HL-60 (cell line): ENCODE measurements around the gene SEC24D.

Source experiments
- GABPA ChIP-seq: IDR thresholded peaks from 2 replicates; pipeline ENCODE4 v1.6.1; 2012; ENCODE audit warnings: low read depth
- POLR2AphosphoS5 ChIP-seq: IDR thresholded peaks from 2 replicates; pipeline ENCODE4 v1.6.1; 2012; ENCODE audit warnings: low read depth
- TF ChIP-seq, protein P1 (sequence below): IDR thresholded peaks from one replicate; pipeline ENCODE4 v1.5.1; 2011; ENCODE audit warnings: low read length, control low read depth, inconsistent platforms; ENCODE audit not compliant: insufficient read depth

DNA sequence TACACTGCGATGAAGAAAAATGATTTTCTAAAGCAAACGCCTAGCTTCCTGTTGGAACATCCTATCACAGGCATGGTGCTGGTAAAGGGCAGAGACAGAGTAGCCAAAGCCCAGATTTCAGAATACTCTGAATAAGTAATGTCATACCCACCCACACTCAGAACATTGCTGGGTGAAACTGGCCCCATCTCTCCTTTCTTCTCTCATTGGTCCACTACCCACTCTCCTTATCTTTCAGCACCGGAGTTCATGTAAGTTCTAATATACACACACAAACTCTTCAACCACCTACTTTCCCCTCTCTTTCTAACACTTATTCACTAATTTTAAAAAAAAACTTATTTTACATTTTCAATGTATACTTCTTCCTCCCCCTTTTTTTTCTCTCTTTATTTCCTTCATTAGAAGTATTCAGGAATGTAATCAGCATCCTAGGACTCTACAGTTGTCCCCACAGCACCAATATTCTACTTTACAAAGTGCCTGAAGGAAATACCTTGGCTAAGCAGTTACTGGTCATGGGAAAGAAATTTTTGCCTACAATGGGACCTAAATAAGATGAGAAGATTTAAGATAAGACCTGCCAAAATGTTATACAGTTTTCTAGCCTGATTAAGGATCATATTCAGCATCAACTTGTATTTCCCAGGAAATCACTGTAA lies 63.0 kb downstream of the SEC24D start:
- TF ChIP-seq GABPA: no peak
- TF ChIP-seq, protein P1, sequence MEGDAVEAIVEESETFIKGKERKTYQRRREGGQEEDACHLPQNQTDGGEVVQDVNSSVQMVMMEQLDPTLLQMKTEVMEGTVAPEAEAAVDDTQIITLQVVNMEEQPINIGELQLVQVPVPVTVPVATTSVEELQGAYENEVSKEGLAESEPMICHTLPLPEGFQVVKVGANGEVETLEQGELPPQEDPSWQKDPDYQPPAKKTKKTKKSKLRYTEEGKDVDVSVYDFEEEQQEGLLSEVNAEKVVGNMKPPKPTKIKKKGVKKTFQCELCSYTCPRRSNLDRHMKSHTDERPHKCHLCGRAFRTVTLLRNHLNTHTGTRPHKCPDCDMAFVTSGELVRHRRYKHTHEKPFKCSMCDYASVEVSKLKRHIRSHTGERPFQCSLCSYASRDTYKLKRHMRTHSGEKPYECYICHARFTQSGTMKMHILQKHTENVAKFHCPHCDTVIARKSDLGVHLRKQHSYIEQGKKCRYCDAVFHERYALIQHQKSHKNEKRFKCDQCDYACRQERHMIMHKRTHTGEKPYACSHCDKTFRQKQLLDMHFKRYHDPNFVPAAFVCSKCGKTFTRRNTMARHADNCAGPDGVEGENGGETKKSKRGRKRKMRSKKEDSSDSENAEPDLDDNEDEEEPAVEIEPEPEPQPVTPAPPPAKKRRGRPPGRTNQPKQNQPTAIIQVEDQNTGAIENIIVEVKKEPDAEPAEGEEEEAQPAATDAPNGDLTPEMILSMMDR: no peak
- no peak for TF ChIP-seq POLR2AphosphoS5
